OCI-LY1 (cell line): ENCODE measurements around the gene ADSL.

Source experiments
- H2AFZ ChIP-seq: fragments of 200-600 bp; sonication (generic), shearing (Covaris generic); 2 replicates; pipeline ENCODE4 v1.6.0; 2014; ENCODE audit warnings: antibody characterized with exemption, mild to moderate bottlenecking, low read length
- H3F3A ChIP-seq: fragments of 200-600 bp; sonication (generic), shearing (Covaris generic); 2 replicates; pipeline ENCODE4 v1.6.0; 2014; ENCODE audit warnings: mild to moderate bottlenecking, antibody characterized with exemption, low read length, moderate library complexity; ENCODE audit not compliant: insufficient read depth
- H3K27ac ChIP-seq: fragments of 200-600 bp; sonication (generic); 2 replicates; pipeline ENCODE4 v1.5.1; 2014; ENCODE audit warnings: low read length, mixed run types, mild to moderate bottlenecking, low read depth; ENCODE audit not compliant: poor library complexity, severe bottlenecking
- H3K27me3 ChIP-seq: fragments of 200-600 bp; sonication (generic); 2 replicates; pipeline ENCODE4 v1.6.0; 2014; ENCODE audit warnings: antibody characterized with exemption, mild to moderate bottlenecking, low read length, moderate library complexity; ENCODE audit not compliant: insufficient read depth
- H3K36me3 ChIP-seq: fragments of 200-600 bp; sonication (generic); 2 replicates; pipeline ENCODE4 v1.6.1; 2014; ENCODE audit warnings: mild to moderate bottlenecking, antibody characterized with exemption, low read length, moderate library complexity, mixed read lengths; ENCODE audit not compliant: insufficient read depth
- H3K4me1 ChIP-seq: fragments of 200-600 bp; sonication (generic); 2 replicates; pipeline ENCODE4 v1.5.1; 2014; ENCODE audit warnings: mild to moderate bottlenecking, low read length, moderate library complexity; ENCODE audit not compliant: insufficient read depth, severe bottlenecking
- H3K4me2 ChIP-seq: fragments of 200-600 bp; sonication (generic), shearing (Covaris generic); 2 replicates; pipeline ENCODE4 v1.6.1; 2014; ENCODE audit warnings: low read length
- H3K4me3 ChIP-seq: fragments of 200-600 bp; sonication (generic); 2 replicates; pipeline ENCODE4 v1.5.1; 2014; ENCODE audit warnings: low read length, low read depth, mild to moderate bottlenecking, mixed read lengths; ENCODE audit not compliant: poor library complexity, severe bottlenecking
- H3K79me2 ChIP-seq: fragments of 200-600 bp; shearing (Covaris generic); 2 replicates; pipeline ENCODE4 v1.6.1; 2016; ENCODE audit warnings: mixed run types, low read length, mixed read lengths; ENCODE audit not compliant: insufficient read depth
- H3K9ac ChIP-seq: fragments of 200-600 bp; sonication (generic), shearing (Covaris generic); 2 replicates; pipeline ENCODE4 v1.6.1; 2014; ENCODE audit warnings: mild to moderate bottlenecking, low read length, mixed read lengths
- H3K9me2 ChIP-seq: fragments of 200-600 bp; sonication (generic), shearing (Covaris generic); 2 replicates; pipeline ENCODE4 v1.6.1; 2014; ENCODE audit warnings: low read depth, mild to moderate bottlenecking, low read length, mixed read lengths
- H3K9me3 ChIP-seq: fragments of 200-600 bp; shearing (Covaris generic); 2 replicates; pipeline ENCODE4 v1.6.1; 2014; ENCODE audit warnings: low read length, mixed read lengths
- H4K20me1 ChIP-seq: fragments of 200-600 bp; sonication (generic), shearing (Covaris generic); 2 replicates; pipeline ENCODE4 v1.6.0; 2016; ENCODE audit warnings: mild to moderate bottlenecking, low read length; ENCODE audit not compliant: insufficient read depth
- EZH2 ChIP-seq: fragments of 200-600 bp; sonication (generic), shearing (Covaris generic); IDR thresholded peaks from 2 replicates; pipeline ENCODE4 v1.8.0; 2017; ENCODE audit warnings: borderline replicate concordance, mixed run types, mild to moderate bottlenecking, antibody characterized with exemption, low read length, moderate library complexity, mixed read lengths
- TF ChIP-seq, protein P1 (sequence below): fragments of 200-600 bp; sonication (generic), shearing (Covaris generic); IDR thresholded peaks from 2 replicates; pipeline ENCODE4 v1.5.1; 2017; ENCODE audit warnings: mild to moderate bottlenecking, antibody characterized with exemption, low read length, moderate library complexity, mixed read lengths

ADSL gene

DNA sequence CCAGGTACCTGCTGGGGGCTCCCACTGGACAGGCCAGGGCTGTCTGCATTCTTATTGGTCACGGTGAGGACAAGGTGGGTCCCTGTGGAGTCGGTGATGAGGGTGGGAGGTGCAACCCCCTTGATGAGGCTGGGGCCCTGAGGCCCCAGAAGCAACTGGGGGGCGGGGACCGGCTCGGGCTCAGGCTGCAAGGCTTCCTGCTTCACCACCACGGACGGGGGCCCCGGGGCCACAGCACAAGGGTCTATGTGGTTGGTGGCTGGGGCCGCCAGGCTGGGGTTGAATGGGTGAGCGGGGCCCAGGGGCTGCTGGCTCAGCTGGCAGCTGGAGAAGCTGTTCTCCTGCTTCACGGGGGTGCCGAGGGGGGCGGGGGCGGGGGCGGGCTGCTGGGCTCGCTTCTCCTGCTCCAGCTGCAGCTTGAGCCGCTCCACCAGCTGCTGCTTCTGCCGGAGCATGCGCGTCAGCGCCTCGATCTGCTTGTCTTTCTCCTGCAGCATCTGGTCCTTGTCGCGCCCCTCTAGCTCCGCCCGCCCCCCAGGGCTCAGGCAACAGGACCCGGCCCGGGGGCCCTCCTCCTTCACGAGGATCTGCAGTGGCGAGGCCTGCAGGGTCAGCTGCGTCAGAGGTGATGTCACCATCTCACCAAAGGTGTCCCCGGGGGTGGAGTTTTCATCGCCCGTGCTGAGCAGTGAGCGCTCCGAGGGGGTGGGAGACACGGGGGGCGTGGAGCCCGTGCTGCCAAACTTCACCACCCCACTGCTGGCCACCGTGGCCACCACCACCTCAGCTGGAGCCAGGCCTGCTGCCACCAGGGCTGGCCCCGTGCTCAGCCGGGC, 72.3 kb downstream of the ADSL start:
- H3K27me3 ChIP-seq = no peaks in the 10 kb centered on the region
- no peaks in the 10 kb centered on the region for H3K9me2 ChIP-seq
- peak overlapping the region; percentile 100 for H3K27ac ChIP-seq
- H3K79me2 ChIP-seq = no peaks in the 10 kb centered on the region
- H3K9ac ChIP-seq = peak overlapping the region; percentile 75; the same call in 1 of the 2 replicates
- H3K9me3 ChIP-seq = no peaks in the 10 kb centered on the region
- peak overlapping the region; percentile 31 for H3K4me3 ChIP-seq
- H3K4me1 ChIP-seq = peaks cover 57% of the 10 kb centered on the region
- H3K4me2 ChIP-seq = peak overlapping the region; percentile 55
- no peaks in the 10 kb centered on the region for H4K20me1 ChIP-seq
- no peak for TF ChIP-seq EZH2
- TF ChIP-seq, protein P1, sequence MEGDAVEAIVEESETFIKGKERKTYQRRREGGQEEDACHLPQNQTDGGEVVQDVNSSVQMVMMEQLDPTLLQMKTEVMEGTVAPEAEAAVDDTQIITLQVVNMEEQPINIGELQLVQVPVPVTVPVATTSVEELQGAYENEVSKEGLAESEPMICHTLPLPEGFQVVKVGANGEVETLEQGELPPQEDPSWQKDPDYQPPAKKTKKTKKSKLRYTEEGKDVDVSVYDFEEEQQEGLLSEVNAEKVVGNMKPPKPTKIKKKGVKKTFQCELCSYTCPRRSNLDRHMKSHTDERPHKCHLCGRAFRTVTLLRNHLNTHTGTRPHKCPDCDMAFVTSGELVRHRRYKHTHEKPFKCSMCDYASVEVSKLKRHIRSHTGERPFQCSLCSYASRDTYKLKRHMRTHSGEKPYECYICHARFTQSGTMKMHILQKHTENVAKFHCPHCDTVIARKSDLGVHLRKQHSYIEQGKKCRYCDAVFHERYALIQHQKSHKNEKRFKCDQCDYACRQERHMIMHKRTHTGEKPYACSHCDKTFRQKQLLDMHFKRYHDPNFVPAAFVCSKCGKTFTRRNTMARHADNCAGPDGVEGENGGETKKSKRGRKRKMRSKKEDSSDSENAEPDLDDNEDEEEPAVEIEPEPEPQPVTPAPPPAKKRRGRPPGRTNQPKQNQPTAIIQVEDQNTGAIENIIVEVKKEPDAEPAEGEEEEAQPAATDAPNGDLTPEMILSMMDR = no peak
- H3K36me3 ChIP-seq = peaks cover 64% of the 10 kb centered on the region
- H3F3A ChIP-seq = peaks cover 7% of the 10 kb centered on the region; the same call in 1 of the 2 replicates
- H2AFZ ChIP-seq = no peak overlapping the region

DNA sequence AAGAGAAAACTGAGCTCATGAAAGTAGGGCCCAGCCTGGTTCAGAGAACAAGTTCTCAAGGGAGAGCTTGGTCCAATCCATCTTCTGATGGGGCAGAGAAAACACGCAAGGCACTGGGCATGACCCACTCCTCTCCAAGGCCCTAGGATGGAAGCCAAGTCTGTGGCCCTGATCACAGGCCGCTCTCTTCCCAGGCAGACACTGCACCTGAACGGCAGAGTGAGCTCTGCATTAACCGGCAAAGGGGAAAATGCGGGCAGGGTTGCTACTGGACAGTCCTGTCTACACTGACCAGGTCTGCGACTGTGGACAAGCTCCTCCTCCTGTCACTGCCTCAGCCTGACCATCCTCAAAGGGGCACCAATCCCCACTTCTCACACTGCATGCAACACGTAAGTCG, 73.4 kb downstream of the ADSL start:
- no peaks in the 10 kb centered on the region for H4K20me1 ChIP-seq
- no peak for TF ChIP-seq EZH2
- TF ChIP-seq, protein P1 = no peak
- H3K9ac ChIP-seq = no peak overlapping the region
- peaks cover 75% of the 10 kb centered on the region for H3K36me3 ChIP-seq
- no peaks in the 10 kb centered on the region for H3K9me2 ChIP-seq
- no peaks in the 10 kb centered on the region for H3K27me3 ChIP-seq
- no peaks in the 10 kb centered on the region for H3K9me3 ChIP-seq
- H2AFZ ChIP-seq = no peak overlapping the region
- no peak overlapping the region for H3K4me2 ChIP-seq
- H3K79me2 ChIP-seq = no peaks in the 10 kb centered on the region
- H3K4me1 ChIP-seq = peaks cover 46% of the 10 kb centered on the region
- H3K27ac ChIP-seq = peak overlapping the region; percentile 70
- no peaks in the 10 kb centered on the region for H3F3A ChIP-seq
- no peak overlapping the region for H3K4me3 ChIP-seq

DNA sequence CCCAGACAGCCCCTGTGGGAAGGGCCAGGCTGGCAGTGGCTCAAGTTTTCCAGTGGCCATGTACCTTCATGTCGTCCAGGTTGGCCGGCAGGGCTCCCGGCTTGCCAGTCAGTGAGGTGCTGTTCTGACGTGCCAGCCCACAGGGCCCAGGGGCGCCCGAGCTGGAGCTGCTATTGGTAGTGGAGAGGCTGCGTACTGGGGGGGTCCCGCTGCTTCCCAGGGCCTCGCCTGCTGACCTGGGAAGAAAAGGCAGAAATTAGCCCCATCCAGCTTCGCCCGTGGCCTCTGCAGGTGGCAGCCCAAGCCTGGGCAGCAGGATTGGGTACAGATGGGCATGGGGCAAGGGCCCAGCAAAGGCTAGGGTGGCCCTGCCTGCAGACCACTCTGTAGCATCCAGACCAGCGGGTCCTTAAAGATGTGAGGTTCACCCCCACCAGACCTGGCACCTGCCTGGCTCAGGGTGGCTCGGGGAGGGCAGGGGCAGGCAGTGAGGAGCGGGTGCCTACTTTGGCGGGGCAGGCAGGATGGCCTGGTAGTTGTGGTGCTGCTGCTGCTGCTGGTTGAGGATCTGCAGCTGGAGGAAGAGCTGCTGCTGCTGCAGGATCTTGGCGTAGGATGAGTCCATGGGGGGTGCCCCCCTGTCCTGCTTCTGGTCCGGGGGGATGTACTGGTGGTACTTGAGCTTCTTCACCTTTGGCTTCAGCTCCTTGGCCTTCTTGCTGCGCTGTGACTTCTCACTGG, 74.2 kb downstream of the ADSL start:
- TF ChIP-seq EZH2 = no peak
- TF ChIP-seq, protein P1 = no peak
- no peaks in the 10 kb centered on the region for H3K9me2 ChIP-seq
- no peak overlapping the region for H3K9ac ChIP-seq
- H3K4me2 ChIP-seq = no peak overlapping the region
- no peaks in the 10 kb centered on the region for H3K79me2 ChIP-seq
- no peaks in the 10 kb centered on the region for H3K27me3 ChIP-seq
- no peak overlapping the region for H3K4me3 ChIP-seq
- H3K36me3 ChIP-seq = peaks cover 83% of the 10 kb centered on the region
- H2AFZ ChIP-seq = no peak overlapping the region
- no peaks in the 10 kb centered on the region for H4K20me1 ChIP-seq
- H3K9me3 ChIP-seq = no peaks in the 10 kb centered on the region
- no peak overlapping the region for H3K27ac ChIP-seq
- no peaks in the 10 kb centered on the region for H3F3A ChIP-seq
- peaks cover 38% of the 10 kb centered on the region for H3K4me1 ChIP-seq
